ENCODE data around the gene OGFOD3.
"Not testable (repeated sequence)": the region's sequence is repeated elsewhere in the genome, so short reads cannot be mapped to it uniquely, and the experiment has no call there.

OGFOD3 gene

GRCh38 chr17:82412535-82413520 lies 5.6 kb downstream of the OGFOD3 start:
- Histone ChIP-seq H3K4me2 (ENCODE audit: low read length) (no peak overlapping the region), H3K27me3 (ENCODE audit: control insufficient read depth, insufficient read depth, low read length) (no peaks in the 10 kb centered on the region), H3K4me3 (ENCODE audit: low read depth, low read length) (no peak overlapping the region), H3K9me3 (ENCODE audit: control insufficient read depth, low read length) (no peaks in the 10 kb centered on the region), H3K9ac (no peak overlapping the region), H3K4me1 (peaks cover 14% of the 10 kb centered on the region), H2AFZ (no peak overlapping the region), H3K27ac (no peak overlapping the region), H3K79me2 (peaks cover 39% of the 10 kb centered on the region), H3K36me3 (ENCODE audit: control insufficient read depth, insufficient read depth, low read length) (no peaks in the 10 kb centered on the region)
- TF ChIP-seq CTCF (IDR thresholded peaks at IDR 0.05), result no peak

GRCh38 chr17:82412081-82412480 lies 6.3 kb downstream of the OGFOD3 start:
- H2AFZ ChIP-seq; H3K36me3 ChIP-seq (ENCODE audit: control insufficient read depth, insufficient read depth, low read length); H3K27ac ChIP-seq; H3K4me3 ChIP-seq (ENCODE audit: low read depth, low read length); H3K9ac ChIP-seq; H3K4me2 ChIP-seq (ENCODE audit: low read length); H3K27me3 ChIP-seq (ENCODE audit: control insufficient read depth, insufficient read depth, low read length); H3K9me3 ChIP-seq (ENCODE audit: control insufficient read depth, low read length): not testable (repeated sequence)
- H3K4me1 ChIP-seq, result peaks cover 14% of the 10 kb centered on the region
- H3K79me2 ChIP-seq, result peaks cover 39% of the 10 kb centered on the region

GRCh38 chr17:82411396-82412053 lies 6.9 kb downstream of the OGFOD3 start:
- Histone ChIP-seq H3K79me2 (peaks cover 39% of the 10 kb centered on the region), H3K4me3 (ENCODE audit: low read depth, low read length) (no peak overlapping the region), H3K9me3 (ENCODE audit: control insufficient read depth, low read length) (no peaks in the 10 kb centered on the region), H3K4me2 (ENCODE audit: low read length) (no peak overlapping the region), H3K9ac (no peak overlapping the region), H2AFZ (no peak overlapping the region), H3K27me3 (ENCODE audit: control insufficient read depth, insufficient read depth, low read length) (no peaks in the 10 kb centered on the region), H3K36me3 (ENCODE audit: control insufficient read depth, insufficient read depth, low read length) (no peaks in the 10 kb centered on the region), H3K4me1 (peaks cover 14% of the 10 kb centered on the region), H3K27ac (no peak overlapping the region)
- TF ChIP-seq CTCF (IDR thresholded peaks at IDR 0.05), result no peak

- Histone ChIP-seq H2AFZ (no peak overlapping the region), H3K4me2 (ENCODE audit: low read length) (no peak overlapping the region), H3K27ac (no peak overlapping the region), H3K27me3 (ENCODE audit: control insufficient read depth, insufficient read depth, low read length) (no peaks in the 10 kb centered on the region), H3K36me3 (ENCODE audit: control insufficient read depth, insufficient read depth, low read length) (no peaks in the 10 kb centered on the region), H3K79me2 (peaks cover 37% of the 10 kb centered on the region), H3K9ac (no peak overlapping the region), H3K9me3 (ENCODE audit: control insufficient read depth, low read length) (no peaks in the 10 kb centered on the region), H3K4me3 (ENCODE audit: low read depth, low read length) (no peak overlapping the region), H3K4me1 (peaks cover 11% of the 10 kb centered on the region)
- TF ChIP-seq CTCF (IDR thresholded peaks at IDR 0.05), result no peak
Measured at GRCh38 chr17:82410014-82410716, 8.2 kb downstream of the OGFOD3 start.

- Histone ChIP-seq H3K36me3 (ENCODE audit: control insufficient read depth, insufficient read depth, low read length) (no peaks in the 10 kb centered on the region), H3K4me2 (ENCODE audit: low read length) (no peak overlapping the region), H3K27me3 (ENCODE audit: control insufficient read depth, insufficient read depth, low read length) (no peaks in the 10 kb centered on the region)
Measured at GRCh38 chr17:82408938-82409318, 9.5 kb downstream of the OGFOD3 start.

More at GRCh38 chr17:82408938-82409318, 9.5 kb downstream of the OGFOD3 start:
- Histone ChIP-seq H2AFZ (no peak overlapping the region), H3K79me2 (peaks cover 37% of the 10 kb centered on the region), H3K27ac (no peak overlapping the region), H3K9ac (no peak overlapping the region), H3K4me1 (peaks cover 6% of the 10 kb centered on the region), H3K9me3 (ENCODE audit: control insufficient read depth, low read length) (no peaks in the 10 kb centered on the region), H3K4me3 (ENCODE audit: low read depth, low read length) (no peak overlapping the region)
- no peak for TF ChIP-seq CTCF (IDR thresholded peaks at IDR 0.05)

All from parathyroid adenoma (tissue), 2 donors.